ENCODE results near the gene SYDE2.

DNA sequence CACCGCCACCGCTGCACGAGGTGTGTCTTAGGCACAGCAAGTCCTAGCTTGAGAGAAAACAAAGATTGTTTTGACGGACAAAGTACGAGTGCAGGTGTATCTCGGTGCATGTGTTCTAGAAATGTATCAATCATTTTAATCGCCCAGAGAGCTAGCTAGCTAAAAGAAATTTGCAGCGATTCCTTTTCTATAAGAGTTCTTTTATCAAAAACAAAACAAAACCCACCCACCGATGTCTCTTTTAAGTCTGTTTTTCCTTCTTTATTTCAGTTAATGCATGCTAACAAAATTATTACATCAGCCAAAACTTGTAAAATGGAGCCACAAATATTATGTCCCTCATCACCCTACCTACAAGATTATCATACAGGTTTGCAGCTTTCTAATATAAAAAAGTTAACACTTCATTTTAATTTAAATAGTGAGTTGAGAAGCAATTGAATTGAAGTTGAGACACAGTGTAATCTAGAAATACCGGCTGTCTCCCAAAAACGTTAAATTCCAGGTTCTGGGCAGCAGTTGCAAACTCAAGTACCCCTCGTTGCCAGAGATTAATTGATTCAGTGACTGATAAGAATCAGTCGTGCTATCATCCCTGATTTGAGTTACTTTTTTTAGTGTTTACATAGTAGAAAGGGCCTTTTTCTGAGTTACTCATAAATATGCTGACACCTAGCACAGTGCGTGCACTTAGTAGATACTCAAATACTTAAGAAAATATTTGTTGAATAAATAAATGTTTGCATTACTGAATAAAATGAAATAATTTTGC is 1.5 kb upstream of the SYDE2 start:
- TF ChIP-seq POLR2A (IDR thresholded peaks at IDR 0.05; ENCODE audit: low read length), result no peak
- TF ChIP-seq ZSCAN20 (CRISPR knock-in tag; IDR thresholded peaks at IDR 0.05), result no peak
- TF ChIP-seq, protein P1, sequence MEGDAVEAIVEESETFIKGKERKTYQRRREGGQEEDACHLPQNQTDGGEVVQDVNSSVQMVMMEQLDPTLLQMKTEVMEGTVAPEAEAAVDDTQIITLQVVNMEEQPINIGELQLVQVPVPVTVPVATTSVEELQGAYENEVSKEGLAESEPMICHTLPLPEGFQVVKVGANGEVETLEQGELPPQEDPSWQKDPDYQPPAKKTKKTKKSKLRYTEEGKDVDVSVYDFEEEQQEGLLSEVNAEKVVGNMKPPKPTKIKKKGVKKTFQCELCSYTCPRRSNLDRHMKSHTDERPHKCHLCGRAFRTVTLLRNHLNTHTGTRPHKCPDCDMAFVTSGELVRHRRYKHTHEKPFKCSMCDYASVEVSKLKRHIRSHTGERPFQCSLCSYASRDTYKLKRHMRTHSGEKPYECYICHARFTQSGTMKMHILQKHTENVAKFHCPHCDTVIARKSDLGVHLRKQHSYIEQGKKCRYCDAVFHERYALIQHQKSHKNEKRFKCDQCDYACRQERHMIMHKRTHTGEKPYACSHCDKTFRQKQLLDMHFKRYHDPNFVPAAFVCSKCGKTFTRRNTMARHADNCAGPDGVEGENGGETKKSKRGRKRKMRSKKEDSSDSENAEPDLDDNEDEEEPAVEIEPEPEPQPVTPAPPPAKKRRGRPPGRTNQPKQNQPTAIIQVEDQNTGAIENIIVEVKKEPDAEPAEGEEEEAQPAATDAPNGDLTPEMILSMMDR (IDR thresholded peaks at IDR 0.05), result no peak
- no peak for TF ChIP-seq NR3C1 (IDR thresholded peaks at IDR 0.05)
- TF ChIP-seq, protein P2, sequence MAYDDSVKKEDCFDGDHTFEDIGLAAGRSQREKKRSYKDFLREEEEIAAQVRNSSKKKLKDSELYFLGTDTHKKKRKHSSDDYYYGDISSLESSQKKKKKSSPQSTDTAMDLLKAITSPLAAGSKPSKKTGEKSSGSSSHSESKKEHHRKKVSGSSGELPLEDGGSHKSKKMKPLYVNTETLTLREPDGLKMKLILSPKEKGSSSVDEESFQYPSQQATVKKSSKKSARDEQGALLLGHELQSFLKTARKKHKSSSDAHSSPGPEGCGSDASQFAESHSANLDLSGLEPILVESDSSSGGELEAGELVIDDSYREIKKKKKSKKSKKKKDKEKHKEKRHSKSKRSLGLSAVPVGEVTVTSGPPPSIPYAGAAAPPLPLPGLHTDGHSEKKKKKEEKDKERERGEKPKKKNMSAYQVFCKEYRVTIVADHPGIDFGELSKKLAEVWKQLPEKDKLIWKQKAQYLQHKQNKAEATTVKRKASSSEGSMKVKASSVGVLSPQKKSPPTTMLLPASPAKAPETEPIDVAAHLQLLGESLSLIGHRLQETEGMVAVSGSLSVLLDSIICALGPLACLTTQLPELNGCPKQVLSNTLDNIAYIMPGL (CRISPR knock-in tag; IDR thresholded peaks at IDR 0.05; ENCODE audit: borderline replicate concordance), result no peak
- TF ChIP-seq GATA3 (IDR thresholded peaks at IDR 0.05; ENCODE audit: borderline replicate concordance), result no peak
- no peak for TF ChIP-seq EP300 (IDR thresholded peaks at IDR 0.05)
- no peak for TF ChIP-seq MAZ (IDR thresholded peaks at IDR 0.05; ENCODE audit: borderline replicate concordance, low read depth, low read length)
- TF ChIP-seq CHD2 (IDR thresholded peaks at IDR 0.05; ENCODE audit: low read length, partially characterized antibody), result no peak
- no peak for TF ChIP-seq KDM5A (IDR thresholded peaks at IDR 0.05)
- TF ChIP-seq CHD4 (IDR thresholded peaks at IDR 0.05; ENCODE audit: borderline replicate concordance), result no peak
- no peak for TF ChIP-seq USF2 (IDR thresholded peaks at IDR 0.05)
- no peak for TF ChIP-seq RFX5 (IDR thresholded peaks at IDR 0.05)
